HuH-7 (cell line): ENCODE measurements around the gene NPC1L1.

ENCODE experiments used
- DNase-seq: peaks from one replicate; pipeline ENCODE4 v3.0.0; 2011; ENCODE audit warnings: low spot score

The NPC1L1 gene

GRCh38 chr7:44471850-44472249 lies 69.3 kb downstream of the NPC1L1 start:
- DNase-seq, result no peak

GRCh38 chr7:44471436-44471835 lies 69.7 kb downstream of the NPC1L1 start:
- no peak for DNase-seq

DNA sequence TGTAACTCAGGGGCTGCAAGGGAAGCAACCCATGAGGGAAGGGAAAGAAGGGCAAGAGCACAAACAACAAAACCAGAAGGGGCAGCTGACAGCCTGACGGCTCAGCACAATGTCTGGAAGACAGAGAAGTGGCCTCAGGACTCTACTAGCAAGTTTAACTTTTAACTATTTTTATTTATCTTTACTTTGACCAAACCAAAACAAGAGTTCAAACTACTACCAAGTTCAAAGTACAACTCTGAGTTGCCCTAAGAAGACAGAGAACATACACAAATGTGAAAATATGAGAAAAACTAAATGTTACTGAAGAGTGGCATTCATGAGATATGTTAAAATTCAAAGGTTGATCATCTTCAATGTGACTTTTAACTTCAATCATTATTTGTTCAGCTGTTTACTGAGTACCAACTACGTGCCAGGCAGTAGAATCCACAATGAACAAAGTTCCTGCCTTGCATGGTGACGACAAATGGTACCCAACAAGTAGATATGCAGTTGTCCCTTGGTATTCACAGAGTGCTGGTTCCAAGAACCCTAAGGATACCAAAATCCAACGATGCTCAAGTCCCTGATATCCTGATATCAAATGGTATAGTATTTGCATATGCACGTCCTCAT lies 70.4 kb downstream of the NPC1L1 start:
- no peak for DNase-seq

DNA sequence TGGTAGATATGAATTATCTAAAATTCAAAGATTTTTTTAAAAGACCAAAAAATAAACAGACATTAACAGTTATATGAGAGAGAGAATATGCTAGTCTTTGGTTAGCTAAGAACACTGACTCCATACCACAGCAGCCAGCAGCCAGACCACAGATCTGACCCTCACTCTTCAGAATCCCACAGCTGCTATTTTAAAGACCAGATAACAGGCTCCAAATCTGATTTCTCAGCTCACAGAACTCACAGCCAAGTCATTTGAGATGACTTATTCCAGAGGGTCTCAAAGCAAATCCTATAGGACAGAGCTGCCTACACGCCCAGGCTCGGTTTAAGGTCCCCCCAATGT lies 71.0 kb downstream of the NPC1L1 start:
- no peak for DNase-seq

DNA sequence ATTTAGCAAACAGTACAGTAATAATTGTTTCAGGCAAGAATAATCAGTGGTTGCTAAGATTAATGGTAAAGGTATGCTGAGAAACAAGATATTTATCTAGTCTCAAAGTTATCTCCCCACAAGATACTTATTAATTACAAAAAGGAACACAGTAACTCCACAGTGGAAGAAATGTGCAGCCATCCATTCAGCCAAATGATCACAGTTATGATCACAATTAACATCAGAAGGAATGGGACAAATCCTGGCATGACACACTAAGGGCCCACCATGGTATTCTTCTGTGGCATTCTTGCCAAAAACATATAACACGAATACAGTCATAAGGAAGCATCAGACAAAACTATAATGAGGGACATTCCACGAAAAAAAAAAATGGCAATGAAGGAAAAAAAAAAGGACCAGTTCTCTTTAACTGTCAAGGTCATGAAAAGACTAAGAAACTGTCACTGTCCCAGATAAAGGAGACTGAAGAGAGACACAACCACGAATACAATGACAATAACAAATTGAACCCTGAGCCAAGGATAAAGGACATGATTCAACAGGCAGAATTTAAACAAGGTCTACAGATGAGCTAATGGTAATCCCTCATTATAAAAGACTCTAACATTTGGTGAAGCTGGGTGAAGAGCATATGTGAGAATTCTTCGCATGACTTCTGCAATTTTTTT lies 71.5 kb downstream of the NPC1L1 start:
- no peak for DNase-seq

- DNase-seq, result no peak
Measured at GRCh38 chr7:44467217-44467548, 73.9 kb downstream of the NPC1L1 start.

- no peak for DNase-seq
Measured at GRCh38 chr7:44466300-44467216, 74.6 kb downstream of the NPC1L1 start.

DNA sequence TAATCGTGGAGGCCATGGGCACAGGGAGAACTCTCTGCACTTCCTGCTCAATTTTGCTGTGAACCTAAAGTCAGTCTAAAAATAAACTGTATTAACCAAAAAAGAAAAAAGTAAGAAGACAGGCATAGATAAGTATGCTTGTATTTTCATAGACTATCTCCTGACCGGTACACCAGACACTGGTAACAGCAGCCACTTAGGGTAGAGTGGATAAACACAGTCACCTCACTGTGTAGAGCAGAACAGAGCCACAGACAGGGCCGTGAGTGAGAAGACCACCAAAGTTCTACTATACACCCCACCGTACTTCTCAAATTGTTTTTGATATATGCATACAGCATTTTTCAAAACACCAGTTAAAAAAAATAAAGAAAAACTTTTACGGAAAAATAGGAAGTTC lies 75.6 kb downstream of the NPC1L1 start:
- DNase-seq, result no peak

- no peak for DNase-seq
Measured at GRCh38 chr7:44463169-44463808, 77.8 kb downstream of the NPC1L1 start.
